ENCODE data around the gene EPB41L3.
A peak's percentile ranks its signal among the peaks of the same experiment; 100 is the strongest.

The EPB41L3 gene

DNA sequence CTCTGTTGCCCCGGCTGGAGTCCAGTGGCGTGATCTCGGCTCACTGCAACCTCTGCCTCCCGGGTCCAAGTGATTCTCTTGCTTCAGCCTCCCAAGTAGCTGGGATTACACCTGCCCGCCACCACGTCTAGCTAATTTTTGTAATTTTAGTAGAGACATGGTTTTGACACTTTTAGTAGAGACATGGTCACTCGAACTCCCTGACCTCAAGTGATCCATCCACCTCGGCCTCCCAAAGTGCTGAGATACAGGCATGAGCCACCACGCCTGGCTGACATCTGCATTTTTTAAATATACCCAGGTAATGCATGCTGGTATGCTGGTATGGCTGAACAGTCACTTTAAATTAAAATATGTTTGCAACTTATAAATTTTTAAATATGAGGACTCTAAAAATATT is 91.9 kb downstream of the EPB41L3 start:
- no peak for DNase-seq (ENCODE audit: low spot score)

DNA sequence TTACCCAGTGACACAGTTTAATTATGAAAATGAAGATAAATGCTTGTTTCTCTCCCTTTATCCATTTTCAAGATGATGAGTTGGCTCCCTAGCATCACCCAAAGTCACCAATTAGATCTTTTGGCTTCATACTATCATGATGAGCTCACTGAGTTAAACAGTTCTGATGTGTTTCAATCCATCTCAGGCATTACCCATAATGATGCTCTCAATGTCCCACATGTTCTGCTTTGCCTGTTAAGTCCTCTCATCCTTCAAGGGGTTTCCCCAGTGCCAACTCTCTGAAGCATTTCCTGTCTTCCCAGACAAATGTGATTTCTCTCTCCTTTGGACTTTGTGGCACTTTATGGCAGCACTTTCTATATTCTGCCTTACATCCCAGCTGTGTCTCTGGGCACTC is 92.6 kb downstream of the EPB41L3 start:
- no peak for DNase-seq (ENCODE audit: low spot score)

DNA sequence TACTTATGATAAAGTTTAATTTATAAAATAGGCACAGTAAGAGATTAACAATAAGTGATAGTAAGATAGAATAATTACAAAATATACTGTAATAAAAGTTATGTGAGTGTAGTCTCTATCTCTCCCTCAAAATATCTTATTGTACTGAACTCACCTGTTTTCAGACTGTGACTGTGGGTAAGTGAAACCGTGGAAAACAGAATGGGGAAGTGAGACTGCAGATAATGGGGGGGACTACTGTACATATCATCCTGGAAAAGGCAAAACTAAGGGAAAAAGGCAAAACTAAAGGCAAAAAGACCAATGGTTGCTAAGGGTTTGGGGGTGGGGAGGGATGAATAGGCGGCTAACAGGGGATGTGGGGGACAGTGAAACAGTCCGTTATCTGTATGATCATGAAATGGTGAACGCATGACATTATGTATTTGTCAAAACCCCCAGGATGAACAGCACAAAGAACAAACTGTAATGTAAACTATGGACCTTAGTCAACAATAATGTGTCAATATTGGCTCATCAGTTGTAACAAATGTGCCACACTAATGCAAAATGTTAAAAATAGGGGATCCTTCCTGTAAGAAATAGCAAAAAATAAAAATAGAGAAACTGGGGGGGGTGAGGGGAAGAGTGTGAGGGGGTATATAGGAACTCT is 93.8 kb downstream of the EPB41L3 start:
- no peak for DNase-seq (ENCODE audit: low spot score)

DNA sequence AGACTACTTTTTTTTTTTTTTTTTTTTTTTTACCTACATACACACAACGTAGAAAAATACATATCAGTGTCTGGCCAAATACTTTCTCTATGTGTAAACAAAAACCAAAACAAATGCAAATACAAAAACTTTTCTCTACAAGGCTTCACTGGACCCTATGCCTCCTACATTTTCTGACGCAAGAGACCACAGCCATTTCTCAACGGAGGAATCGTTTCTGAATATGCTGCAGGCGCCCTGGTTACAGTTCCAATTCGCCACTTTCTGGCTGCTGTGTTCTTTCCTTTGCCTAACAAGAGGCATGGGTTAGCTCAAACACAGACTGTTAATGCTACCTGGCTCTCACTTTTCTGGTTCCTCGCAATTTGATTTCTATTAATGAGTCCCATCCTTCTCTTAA is 96.4 kb downstream of the EPB41L3 start:
- DNase-seq (ENCODE audit: low spot score) = no peak

DNA sequence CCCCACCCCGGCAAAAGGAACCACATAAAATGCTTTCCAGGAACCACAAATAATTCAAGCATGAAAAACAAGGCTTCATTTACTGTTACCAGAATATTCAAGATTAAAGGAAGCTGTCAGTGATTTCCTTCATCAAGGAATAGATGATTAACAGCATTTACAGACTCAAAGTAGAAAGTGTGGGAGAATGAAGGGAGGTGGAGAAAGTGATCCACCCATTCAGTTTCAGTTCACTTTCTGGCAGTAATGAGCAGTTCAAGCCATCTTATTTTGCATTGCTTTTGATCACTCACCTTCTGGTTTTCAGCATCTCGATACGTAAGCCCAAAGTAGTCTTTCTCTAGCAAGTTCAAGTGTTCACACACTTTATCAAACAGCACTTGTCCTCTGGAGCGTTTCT is 99.0 kb downstream of the EPB41L3 start:
- no peak for DNase-seq (ENCODE audit: low spot score)

DNA sequence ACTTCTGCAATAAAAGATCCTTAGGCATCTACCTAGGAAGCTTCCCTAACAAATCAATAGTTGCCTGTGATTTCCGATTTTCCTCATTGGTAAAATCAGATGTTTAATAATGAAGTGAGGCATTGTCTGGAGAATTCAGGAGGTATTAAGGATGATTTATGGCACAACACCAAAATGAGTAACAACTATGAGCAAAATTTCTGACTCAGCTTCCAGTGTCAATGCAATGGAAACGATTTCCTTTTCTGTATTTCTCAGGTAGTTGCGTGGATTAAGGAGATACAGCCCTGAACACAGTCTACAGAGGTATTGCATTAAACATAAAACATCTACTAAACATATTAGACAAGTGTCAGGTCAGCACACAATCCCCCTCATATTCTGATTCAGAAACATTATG is 99.5 kb downstream of the EPB41L3 start:
- DNase-seq (ENCODE audit: low spot score) = no peak

DNA sequence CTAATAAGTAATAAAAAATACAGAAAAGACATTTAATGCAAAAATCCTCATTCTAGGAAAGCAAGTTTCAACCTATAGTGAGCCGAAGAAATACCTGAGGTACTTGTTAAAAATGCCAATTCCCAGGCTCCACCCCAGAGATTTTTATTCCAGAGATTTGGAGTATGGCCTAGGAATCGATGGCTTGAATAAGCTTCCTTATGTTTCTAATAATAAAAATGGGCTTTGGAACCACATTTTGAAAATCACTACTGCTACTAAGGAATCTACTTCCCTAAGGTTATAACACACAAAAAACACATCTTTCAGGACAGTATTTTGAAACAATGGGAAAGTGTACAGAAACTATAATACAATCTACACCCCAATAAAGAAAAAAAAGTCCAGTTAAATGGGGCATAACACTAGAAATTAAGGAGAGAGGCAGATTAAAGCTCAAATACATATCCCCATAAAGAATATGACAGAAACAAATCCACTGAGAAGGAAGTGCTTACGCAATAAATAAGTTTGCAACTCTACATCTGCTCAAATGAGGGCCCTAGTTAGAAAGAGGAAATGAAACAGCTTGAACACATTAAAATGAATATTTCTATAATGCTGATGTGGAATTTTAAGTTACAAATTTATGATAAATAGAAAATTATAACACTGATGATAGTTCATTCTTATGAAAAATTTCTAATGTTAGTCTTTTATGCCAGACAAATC is 103.7 kb downstream of the EPB41L3 start:
- peak; percentile 17 for DNase-seq (ENCODE audit: low spot score)

DNA sequence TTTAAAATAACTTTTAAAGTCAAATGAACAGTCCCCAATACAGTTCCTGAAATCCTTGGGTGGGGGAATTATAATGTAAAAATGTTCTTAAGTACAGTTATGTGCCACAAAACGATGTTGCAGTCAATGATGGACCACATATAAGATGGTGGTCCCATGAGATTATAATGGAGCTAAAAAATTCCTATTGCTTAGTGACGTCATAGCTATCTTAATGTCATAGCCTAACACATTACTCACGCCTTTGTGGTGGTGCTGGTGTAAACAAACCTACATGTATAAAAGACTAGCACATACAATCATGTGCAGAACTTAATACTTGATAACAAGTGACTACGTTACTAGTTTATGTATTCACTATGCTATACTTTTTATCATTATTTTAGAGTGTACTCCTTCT is 109.4 kb downstream of the EPB41L3 start:
- no peak for DNase-seq (ENCODE audit: low spot score)

DNA sequence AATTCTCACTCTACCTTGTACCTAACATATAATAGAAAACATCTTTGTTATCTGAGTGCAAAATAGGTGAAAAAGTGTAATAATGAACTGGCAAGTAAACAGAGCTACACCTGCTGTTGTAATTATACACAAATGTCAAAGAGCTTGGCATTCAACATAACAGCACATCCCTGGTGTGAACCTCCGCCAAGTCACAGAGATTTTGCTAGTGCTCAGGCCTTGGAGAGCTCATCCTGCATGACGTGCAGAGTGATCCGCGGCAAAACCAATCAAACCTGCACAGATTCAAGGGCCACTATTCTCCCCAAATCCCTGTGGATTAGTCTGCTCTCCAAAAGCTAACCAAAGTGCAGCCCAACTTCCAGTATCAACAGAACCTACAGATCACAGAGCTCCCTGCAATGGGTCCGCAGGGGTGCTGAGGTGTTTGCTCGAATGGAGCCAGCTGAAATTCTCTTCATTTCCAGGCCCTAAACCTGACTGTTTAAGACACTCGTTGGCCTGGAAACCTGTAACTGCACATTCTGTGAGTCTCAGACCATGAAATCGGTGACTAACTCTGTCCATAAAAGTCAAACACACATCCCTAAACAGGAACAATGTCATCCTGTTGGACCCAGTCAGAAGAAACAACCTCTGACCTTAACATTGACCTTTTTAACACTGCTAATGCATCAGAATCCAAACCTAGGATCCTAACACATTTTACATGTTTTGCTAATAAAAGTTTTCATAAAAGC is 111.8 kb downstream of the EPB41L3 start:
- no peak for DNase-seq (ENCODE audit: low spot score)

DNA sequence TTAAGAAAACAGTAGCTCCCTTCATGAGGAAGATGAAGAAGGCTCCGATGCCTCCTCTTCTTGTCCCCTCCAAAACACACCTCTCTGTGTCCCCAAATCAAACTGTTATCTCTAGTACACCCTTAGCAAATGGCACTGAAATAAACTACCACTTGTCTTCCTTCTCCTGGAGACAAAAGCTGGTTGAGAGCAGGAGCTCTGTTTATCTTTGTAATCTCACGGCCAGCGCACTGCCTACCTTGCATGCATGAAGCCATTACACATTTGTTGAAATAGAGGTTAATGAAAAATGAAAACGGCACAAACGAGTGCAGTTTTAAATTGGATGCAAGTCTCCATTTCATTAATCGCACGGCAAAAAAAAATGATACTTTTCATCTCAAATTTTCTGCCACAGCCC is 113.7 kb downstream of the EPB41L3 start:
- DNase-seq (ENCODE audit: low spot score) = no peak

DNA sequence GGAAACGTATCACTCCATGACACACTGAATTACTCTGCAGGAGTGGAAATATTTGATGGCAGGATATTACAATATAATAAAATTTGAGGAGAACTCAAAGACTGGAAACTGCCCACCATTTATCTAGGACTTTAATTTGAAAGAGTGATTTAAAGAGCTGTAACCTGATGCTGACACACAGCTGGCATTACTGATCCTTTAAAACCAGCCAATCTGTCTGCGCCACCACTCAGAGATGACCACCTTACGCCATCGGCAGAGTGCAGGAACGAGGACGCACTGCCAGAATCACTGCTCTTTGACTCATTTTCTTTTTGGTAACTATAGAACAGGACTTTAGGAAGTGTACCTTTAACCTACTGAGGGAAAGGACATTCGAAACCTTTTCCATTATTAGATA is 114.1 kb downstream of the EPB41L3 start:
- DNase-seq (ENCODE audit: low spot score) = no peak

DNA sequence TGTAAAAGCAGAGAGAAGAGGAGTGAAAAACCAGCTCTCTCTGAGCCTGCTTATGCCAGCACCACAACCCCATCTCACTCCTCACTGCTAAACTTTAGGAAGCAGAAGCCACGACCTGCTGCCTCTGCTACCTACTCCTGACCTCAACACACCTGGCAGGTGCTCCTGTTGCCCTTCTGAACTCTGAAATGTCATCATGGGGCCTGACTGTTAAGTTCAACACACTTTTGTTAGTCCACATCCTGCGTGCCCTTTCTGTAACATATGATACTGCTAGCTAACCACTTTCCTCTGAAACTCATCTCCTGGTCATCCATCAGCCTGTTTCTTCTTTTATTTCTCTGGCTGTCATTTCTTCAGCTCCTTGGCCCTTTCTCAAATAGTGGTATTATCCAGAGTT is 118.1 kb downstream of the EPB41L3 start:
- DNase-seq (ENCODE audit: low spot score) = no peak

DNA sequence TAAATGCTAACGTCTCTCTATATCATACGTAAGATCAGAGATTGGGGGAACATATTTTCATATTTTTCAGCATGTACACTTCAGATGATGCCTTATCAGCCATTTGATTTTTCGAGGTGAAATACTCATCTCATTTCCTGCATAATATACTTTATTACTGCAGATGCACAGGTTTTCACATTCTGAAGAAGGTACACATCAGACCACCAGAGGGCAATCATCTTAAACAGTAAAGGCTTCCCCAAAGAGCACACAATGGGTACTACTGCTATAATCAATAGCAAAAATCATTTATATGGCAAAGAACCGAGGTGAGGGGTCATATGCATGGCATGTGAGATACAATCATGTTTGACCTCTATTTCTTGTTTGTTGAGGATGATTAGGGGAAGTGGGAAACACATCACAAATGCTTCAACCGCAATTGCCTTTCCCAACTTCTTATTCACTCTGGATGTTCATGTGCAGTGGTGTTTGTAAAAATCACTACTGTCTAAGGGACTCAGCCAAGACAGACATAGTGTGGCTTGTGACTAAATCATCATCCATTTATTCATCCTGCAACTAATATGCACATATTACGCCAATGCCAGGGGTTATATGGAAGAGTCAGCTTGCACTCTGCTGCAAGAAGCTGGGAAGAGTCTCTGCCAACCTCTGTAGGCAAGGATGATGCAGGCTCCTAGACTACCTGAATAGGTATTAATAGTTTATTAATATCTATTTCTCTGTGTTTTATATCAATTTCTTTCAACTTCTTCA is 118.7 kb downstream of the EPB41L3 start:
- no peak for DNase-seq (ENCODE audit: low spot score)

DNA sequence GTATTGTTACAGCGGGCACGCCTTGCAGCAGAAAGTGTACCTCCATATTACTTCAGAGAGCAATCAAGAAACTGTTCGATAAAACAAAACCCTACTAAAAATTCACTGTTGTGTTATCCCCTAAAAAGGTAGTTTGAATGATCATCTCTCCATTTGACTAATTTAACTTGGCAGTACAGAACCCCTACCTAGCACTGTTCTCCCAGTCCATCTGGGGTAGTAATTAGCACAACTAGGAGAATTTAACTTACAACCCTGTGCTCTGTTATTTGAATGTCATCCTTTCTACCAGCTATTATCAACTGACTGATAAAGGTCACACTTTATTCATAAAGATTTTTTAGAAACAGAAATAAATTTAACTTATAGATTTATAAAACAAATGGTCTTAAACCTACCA is 121.2 kb downstream of the EPB41L3 start:
- no peak for DNase-seq (ENCODE audit: low spot score)

DNA sequence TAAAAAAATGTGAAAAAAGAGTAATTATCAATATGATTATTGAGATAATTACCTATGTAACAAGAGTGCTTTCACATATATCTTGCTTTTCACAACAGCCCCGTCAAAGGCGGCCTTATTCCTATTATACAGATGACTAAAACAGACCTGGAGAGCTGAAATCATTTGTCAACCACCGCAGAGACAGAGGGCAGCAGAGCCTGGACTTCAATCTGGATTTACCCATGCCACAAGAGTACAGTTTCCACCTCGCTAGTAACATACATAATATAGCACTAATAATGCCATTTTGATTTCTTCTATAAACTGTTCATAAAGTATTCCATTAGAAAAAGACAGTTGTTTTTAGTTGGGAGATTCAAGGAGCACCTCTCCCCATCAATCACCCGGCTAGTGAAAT is 121.8 kb downstream of the EPB41L3 start:
- DNase-seq (ENCODE audit: low spot score) = no peak

DNA sequence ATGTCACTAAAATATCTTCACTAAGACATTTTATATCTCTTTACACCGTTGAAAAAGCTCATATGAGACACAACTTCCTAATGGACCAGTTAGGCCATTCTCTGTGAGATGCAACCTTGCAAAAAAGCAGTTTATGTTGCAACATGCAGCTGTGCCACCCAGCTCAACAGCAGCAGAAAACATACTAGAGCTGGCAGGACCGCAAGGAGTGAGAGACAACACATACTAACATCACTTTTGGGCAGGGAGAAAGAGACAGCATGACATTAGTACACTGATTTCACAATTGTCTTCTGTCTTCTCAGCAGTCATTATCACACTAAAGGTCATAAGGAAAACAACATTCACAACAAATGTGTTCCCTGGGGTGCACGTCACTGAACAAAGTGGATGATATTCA is 122.9 kb downstream of the EPB41L3 start:
- DNase-seq (ENCODE audit: low spot score) = no peak

DNA sequence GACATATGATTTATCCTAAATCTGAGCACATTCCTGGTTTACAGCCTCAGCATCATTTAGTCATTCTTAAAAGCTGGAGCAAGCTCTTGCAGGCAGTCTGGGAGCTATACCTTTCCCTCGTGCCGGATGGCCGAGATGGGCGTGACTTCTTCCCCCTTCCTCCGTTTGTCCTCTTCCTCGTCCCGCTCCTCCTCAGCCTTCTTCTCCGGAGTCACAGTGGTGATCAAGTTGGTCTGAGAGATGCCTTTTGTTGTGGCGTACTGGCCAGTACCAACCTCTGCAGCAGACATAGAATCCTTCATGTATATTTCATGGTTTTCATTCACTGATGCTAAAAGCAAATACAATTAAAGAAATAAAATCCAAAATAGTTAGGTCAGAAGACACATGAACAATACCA is 124.2 kb downstream of the EPB41L3 start:
- no peak for DNase-seq (ENCODE audit: low spot score)

DNA sequence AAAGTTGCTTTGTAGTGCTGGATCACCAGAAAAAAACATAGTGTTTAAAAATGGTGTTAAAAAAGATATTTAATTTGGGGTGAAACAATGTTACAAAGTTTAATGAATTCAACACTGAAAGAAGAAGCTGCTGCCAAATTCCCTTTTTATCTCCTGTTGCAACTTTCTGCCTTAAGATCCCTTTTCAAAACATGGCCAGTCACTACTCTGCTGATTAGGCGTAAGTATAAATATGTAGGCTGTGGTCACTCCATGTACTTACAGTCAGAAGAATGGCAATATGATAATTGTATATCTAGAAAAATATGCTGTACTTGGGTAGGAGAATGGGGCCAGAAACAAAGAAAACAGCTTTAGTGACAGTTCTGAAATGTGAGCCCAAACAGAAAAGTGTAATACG is 124.8 kb downstream of the EPB41L3 start:
- no peak for DNase-seq (ENCODE audit: low spot score)

DNA sequence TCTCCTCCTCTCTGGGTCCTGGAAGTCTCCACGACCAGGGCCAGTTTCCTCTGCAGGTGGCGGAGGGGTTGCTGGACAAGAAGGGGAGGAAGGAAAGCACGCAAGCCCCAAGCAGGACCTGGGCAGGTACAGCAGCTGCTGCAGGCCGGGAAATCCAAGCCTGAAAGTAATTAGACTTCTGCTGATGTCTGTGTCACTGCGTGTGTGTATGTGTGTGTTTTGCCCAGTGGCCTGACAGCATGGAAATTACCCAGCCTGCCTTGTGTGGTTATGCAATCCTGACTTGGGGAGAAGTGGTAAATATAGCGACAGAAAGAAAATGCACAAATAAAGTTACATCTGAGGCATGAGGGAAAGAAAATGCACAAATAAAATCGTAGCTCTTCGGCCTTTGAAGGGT is 126.5 kb downstream of the EPB41L3 start:
- peak; percentile 25 for DNase-seq (ENCODE audit: low spot score)

DNA sequence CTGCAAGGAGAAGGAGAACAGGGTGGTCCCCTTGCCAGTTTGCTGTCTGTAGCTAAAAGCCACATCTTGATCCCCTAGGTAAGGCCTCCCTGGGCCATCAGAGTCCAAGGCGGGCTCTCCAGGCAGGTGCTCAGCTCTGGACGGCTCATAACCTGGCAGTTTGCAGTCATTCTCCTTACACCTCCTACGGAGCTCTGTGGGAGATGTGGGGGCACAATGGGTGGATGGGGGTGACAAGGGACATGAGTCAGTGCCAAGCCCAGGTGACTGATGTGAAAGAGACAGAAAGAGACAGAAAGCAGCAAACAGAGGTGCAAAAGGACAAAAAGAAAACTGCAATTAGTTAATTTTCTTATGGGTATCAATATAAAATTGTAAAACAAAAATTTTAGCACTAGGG is 127.7 kb downstream of the EPB41L3 start:
- no peak for DNase-seq (ENCODE audit: low spot score)

DNA sequence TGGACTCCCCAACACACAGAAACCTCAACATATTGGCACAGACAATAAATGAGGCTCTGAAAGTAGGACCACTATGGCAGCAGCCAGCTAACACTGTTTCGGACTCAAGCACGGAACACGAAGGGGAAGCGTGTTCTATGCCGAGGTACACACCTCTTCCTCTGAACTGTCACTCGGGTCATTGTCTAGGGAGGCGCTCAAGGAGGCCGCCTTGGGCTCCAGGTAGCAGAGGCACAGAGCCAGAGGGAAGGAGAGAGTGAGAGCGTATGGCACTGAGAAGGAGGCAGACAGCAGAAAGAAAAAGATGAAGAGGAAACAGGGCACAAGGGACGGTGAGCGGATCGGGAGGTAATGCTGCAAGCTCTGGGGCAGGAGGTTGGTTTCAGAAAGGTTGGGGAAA is 128.1 kb downstream of the EPB41L3 start:
- DNase-seq (ENCODE audit: low spot score) = no peak

DNA sequence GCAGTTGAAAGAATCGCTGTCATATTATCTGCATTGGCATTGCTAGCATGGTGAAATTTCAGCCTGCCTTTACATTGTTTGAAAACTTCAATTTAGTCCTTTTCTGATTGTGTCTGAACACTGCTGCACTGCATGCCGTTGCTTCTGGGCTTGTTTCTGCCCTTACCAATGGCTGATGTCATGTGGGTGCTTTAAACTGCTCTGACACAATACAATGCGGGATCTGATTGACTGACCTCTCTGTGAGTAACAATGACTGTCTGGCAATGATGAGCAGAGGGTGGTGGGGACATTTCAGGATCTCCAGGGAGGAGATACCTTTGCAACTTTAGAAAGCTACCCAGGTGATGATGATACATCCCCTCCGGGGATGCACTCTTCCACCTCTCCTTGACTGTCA is 128.8 kb downstream of the EPB41L3 start:
- no peak for DNase-seq (ENCODE audit: low spot score)

DNA sequence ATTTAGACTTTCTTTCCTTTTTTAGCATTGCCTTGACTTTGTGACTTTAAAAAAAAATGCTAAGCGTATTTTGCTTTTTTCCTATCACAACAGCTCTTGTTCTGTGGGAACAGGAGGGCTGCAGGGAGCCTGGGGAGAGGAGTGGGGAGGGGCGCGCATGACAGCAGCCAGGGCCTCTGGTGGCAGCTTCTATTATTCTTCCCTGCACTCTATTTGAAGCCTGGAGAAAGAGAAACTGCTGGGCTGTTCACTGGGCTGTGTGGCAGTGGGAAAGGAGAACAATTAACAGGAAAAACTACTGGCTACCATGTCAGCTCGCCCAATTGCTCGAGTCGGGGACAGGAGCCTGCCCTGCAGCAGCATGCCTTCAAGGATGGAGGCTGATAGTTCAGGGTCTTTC is 129.3 kb downstream of the EPB41L3 start:
- no peak for DNase-seq (ENCODE audit: low spot score)
